CD14-positive monocyte (primary cell): ENCODE results near the gene EEFSEC. TPM values are rescaled to one million over a fixed set of nuclear protein-coding genes. Genes with fewer than 3 reads are reported as not detected.

Experiments used
- DNase-seq, 3 donors: peaks; one replicate each; pipeline ENCODE4 v3.0.0-alpha.2; 2011 to 2022
- H2AFZ ChIP-seq: 2 replicates; pipeline ENCODE4 v1.6.0; 2012; ENCODE audit warnings: mild to moderate bottlenecking, low read depth, low read length, inconsistent platforms; ENCODE audit not compliant: insufficient read depth, poor library complexity, severe bottlenecking
- H3K27ac ChIP-seq, 2 donors: 1 replicate in 1 of 2; 2 replicates in 1 of 2; pipeline ENCODE4 v1.5.1; 2012 to 2013; ENCODE audit warnings: low read length in 2 of 2, control low read depth in 1 of 2, inconsistent platforms in 1 of 2, low read depth in 1 of 2, mild to moderate bottlenecking in 1 of 2
- H3K27me3 ChIP-seq, 2 donors: one replicate each; pipeline versions ENCODE4 v1.6.0 to v1.6.1; 2011 to 2013; ENCODE audit warnings: low read length in 2 of 2; ENCODE audit not compliant: control insufficient read depth in 2 of 2, insufficient read depth in 2 of 2
- H3K36me3 ChIP-seq, 2 donors: replicated peaks in 1 of 2; 1 replicate in 1 of 2; 2 replicates in 1 of 2; pipeline versions ENCODE4 v1.5.1 to v1.6.1; 2012 to 2013; ENCODE audit warnings: low read length in 2 of 2, control low read depth in 1 of 2, inconsistent platforms in 1 of 2, mild to moderate bottlenecking in 1 of 2; ENCODE audit not compliant: insufficient read depth in 2 of 2, control insufficient read depth in 1 of 2
- H3K4me1 ChIP-seq, 2 donors: 1 replicate in 1 of 2; 2 replicates in 1 of 2; pipeline versions ENCODE4 v1.5.1 to v1.6.1; 2012 to 2013; ENCODE audit warnings: low read length in 2 of 2, control low read depth in 1 of 2, inconsistent platforms in 1 of 2, mild to moderate bottlenecking in 1 of 2, moderate library complexity in 1 of 2; ENCODE audit not compliant: insufficient read depth in 2 of 2, control insufficient read depth in 1 of 2
- H3K4me2 ChIP-seq: replicated peaks from 2 replicates; pipeline ENCODE3; 2012; ENCODE audit warnings: low read length, moderate library complexity, mild to moderate bottlenecking; ENCODE audit not compliant: poor library complexity, severe bottlenecking; ENCODE audit errors: extremely low read depth
- H3K4me3 ChIP-seq, 3 experiments: fragments of 200-600 bp in 1 of 3; sonication (generic) in 1 of 3; replicated peaks in 1 of 3; 1 replicate in 2 of 3; 2 replicates in 1 of 3; pipeline ENCODE4 v1.5.1; 2011 to 2013; ENCODE audit warnings: low read length in 3 of 3, mild to moderate bottlenecking in 3 of 3, control low read depth in 2 of 3, low read depth in 2 of 3, inconsistent platforms in 1 of 3, moderate library complexity in 1 of 3
- H3K79me2 ChIP-seq: 2 replicates; pipeline ENCODE4 v1.6.0; 2012; ENCODE audit warnings: mild to moderate bottlenecking, control low read depth, inconsistent platforms, low read length, moderate library complexity; ENCODE audit not compliant: insufficient read depth
- H3K9ac ChIP-seq: 2 replicates; pipeline ENCODE4 v1.6.0; 2017; ENCODE audit warnings: low read length, mild to moderate bottlenecking; ENCODE audit not compliant: insufficient read depth, poor library complexity, severe bottlenecking
- H3K9me3 ChIP-seq, 2 donors: replicated peaks in 1 of 2; 1 replicate in 1 of 2; 2 replicates in 1 of 2; pipeline versions ENCODE4 v1.5.1 to v1.6.1; 2012 to 2013; ENCODE audit warnings: low read length in 2 of 2, control low read depth in 1 of 2; ENCODE audit not compliant: control insufficient read depth in 1 of 2, insufficient read depth in 1 of 2
- H4K20me1 ChIP-seq: 2 replicates; pipeline ENCODE4 v1.6.0; 2012; ENCODE audit warnings: mild to moderate bottlenecking, low read length, control low read depth, moderate library complexity; ENCODE audit not compliant: insufficient read depth
- H3K27ac Mint-ChIP-seq, 7 donors: one replicate each; pipeline ENCODE4 v1.8.0; 2020; ENCODE audit warnings: mild to moderate bottlenecking in 7 of 7, mixed read lengths in 7 of 7, moderate library complexity in 6 of 7, inconsistent platforms in 2 of 7
- H3K27me3 Mint-ChIP-seq, 3 donors: one replicate each; pipeline ENCODE4 v1.8.0; 2021 to 2022; ENCODE audit warnings: low read depth in 3 of 3, mild to moderate bottlenecking in 3 of 3, mixed read lengths in 3 of 3, moderate library complexity in 3 of 3, inconsistent platforms in 1 of 3
- H3K36me3 Mint-ChIP-seq, 2 donors: one replicate each; pipeline ENCODE4 v1.8.0; 2020; ENCODE audit warnings: mixed read lengths in 2 of 2, inconsistent platforms in 1 of 2, mild to moderate bottlenecking in 1 of 2
- H3K4me1 Mint-ChIP-seq: one replicate; pipeline ENCODE4 v1.8.0; 2020; ENCODE audit warnings: mild to moderate bottlenecking, mixed read lengths
- H3K4me3 Mint-ChIP-seq, 2 donors: one replicate each; pipeline ENCODE4 v1.8.0; 2020; ENCODE audit warnings: mild to moderate bottlenecking in 2 of 2, mixed read lengths in 2 of 2, moderate library complexity in 1 of 2
- H3K9me3 Mint-ChIP-seq, 7 donors: one replicate each; pipeline ENCODE4 v1.8.0; 2020 to 2022; ENCODE audit warnings: mixed read lengths in 7 of 7, mild to moderate bottlenecking in 6 of 7, moderate library complexity in 6 of 7, inconsistent platforms in 2 of 7
- CTCF ChIP-seq: fragments of 200-600 bp; IDR thresholded peaks from one replicate; pipeline ENCODE4 v1.8.0; 2022; ENCODE audit warnings: antibody characterized with exemption, mild to moderate bottlenecking
- WGBS: methylation state at CpG from one replicate; pipeline ENCODE4 v1.1.5; 2013; ENCODE audit warnings: missing lambda C conversion rate; ENCODE audit not compliant: insufficient coverage; 5-methylcytosine and 5-hydroxymethylcytosine counted together
- intact Hi-C, 2 donors: fragments of 100-400 bp; cut with micrococcal nuclease; formaldehyde crosslinking; loops; one replicate each; pipeline versions ENCODE4 v1.15.0 to v1.15.1; 2023
- polyA plus RNA-seq, 3 donors: library from polyadenylated mRNA; depleted of rRNA in 1 of 3; unstranded in 2 of 3; stranded (reverse) in 1 of 3; fragments of 300-500 nt in 2 of 3; fragments of >200 nt in 1 of 3; fragmentation: Illumina TruSeq in 2 of 3; gene quantifications; 1 replicate in 2 of 3; 2 replicates in 1 of 3; pipeline ENCODE4 v1.2.3, GENCODE V29; 2012 to 2021

The EEFSEC gene
- polyA plus RNA-seq, 3 donors, result 13.3 to 14.9 (median 14.9) TPM

- H3K27me3 Mint-ChIP-seq, result peaks cover 33 to 57% (median 37%) of the 10 kb centered on the region in 3 donors
- Histone ChIP-seq H3K9me3 (no peaks in the 10 kb centered on the region), H3K4me2 (no peak overlapping the region), H3K36me3 (no peaks in the 10 kb centered on the region), H4K20me1 (no peaks in the 10 kb centered on the region), H3K79me2 (no peaks in the 10 kb centered on the region), H2AFZ (no peak overlapping the region), H3K27ac (no peak overlapping the region), H3K27me3 (peaks cover 0 to 36% of the 10 kb centered on the region in 2 donors), H3K4me3 (no peak overlapping the region), H3K4me1 (no peaks in the 10 kb centered on the region), H3K9ac (no peak overlapping the region)
- WGBS, result 94% methylated on average over 8 of the region's 9 CpGs
- no peaks in the 10 kb centered on the region for H3K36me3 Mint-ChIP-seq
- peaks cover 5% of the 10 kb centered on the region for H3K4me1 Mint-ChIP-seq
- intact Hi-C loops, result no loop called here
- no peak for TF ChIP-seq CTCF
- H3K4me3 Mint-ChIP-seq, result peak overlapping the region in 1 of 2 donors; percentile 5
- no peak for DNase-seq
- H3K9me3 Mint-ChIP-seq, result peaks cover 0 to 5% (median 2%) of the 10 kb centered on the region in 7 donors
- H3K27ac Mint-ChIP-seq, result no peak overlapping the region
These were observed 298.8 kb downstream of the EEFSEC start for GRCh38 chr3:128452120-128452519.

- H3K79me2 ChIP-seq, result no peaks in the 10 kb centered on the region
- Mint-ChIP-seq H3K27ac (no peak overlapping the region), H3K9me3 (peaks cover 0 to 5% (median 2%) of the 10 kb centered on the region in 7 donors), H3K27me3 (peaks cover 33 to 58% (median 40%) of the 10 kb centered on the region in 3 donors), H3K4me1 (peaks cover 5% of the 10 kb centered on the region), H3K4me3 (peak overlapping the region in 1 of 2 donors; percentile 14), H3K36me3 (no peaks in the 10 kb centered on the region)
- no peaks in the 10 kb centered on the region for H3K36me3 ChIP-seq
- H3K9ac ChIP-seq, result no peak overlapping the region
- WGBS, result 81% methylated on average over 20 of the region's 21 CpGs
- H3K4me1 ChIP-seq, result no peaks in the 10 kb centered on the region
- H3K4me2 ChIP-seq, result no peak overlapping the region
- no peak overlapping the region for H3K27ac ChIP-seq
- TF ChIP-seq CTCF, result no peak
- DNase-seq, result no peak
- H4K20me1 ChIP-seq, result no peaks in the 10 kb centered on the region
- peaks cover 0 to 32% of the 10 kb centered on the region in 2 donors for H3K27me3 ChIP-seq
- no peaks in the 10 kb centered on the region for H3K9me3 ChIP-seq
- H2AFZ ChIP-seq, result no peak overlapping the region
- intact Hi-C loops, result no loop called here
- H3K4me3 ChIP-seq, result no peak overlapping the region
These were observed 299.5 kb downstream of the EEFSEC start for GRCh38 chr3:128452678-128453275.
